Measurements from ENCODE around the gene DMRT2.

- TF ChIP-seq CTCF (IDR thresholded peaks at IDR 0.05) (no peak), POLR2A (IDR thresholded peaks at IDR 0.05) (no peak)
Measured at GRCh38 chr9:1031951-1032601, 18.1 kb upstream of the DMRT2 start.
